Heart left ventricle (tissue), 16 donors: ENCODE measurements around the gene LTBP4. TPM values are rescaled to one million over a fixed set of nuclear protein-coding genes. Genes with fewer than 3 reads are reported as not detected.
A peak's percentile ranks its signal among the peaks of the same experiment; 100 is the strongest.

Experiments
- ATAC-seq, 4 donors: fragments of 200-7000 bp; cut with Tn5 transposase; one replicate each; pipeline ENCODE4 v1.9.1; 2020 to 2022; ENCODE audit warnings: moderate library complexity in 4 of 4, mild to moderate bottlenecking in 3 of 4, moderate number of reproducible peaks in 1 of 4
- DNase-seq, 5 donors: peaks; one replicate each; pipeline ENCODE4 v3.0.0-alpha.2; 2020
- H3K27ac ChIP-seq, 12 donors: fragments of 200-600 bp; sonication (generic) in 4 of 12; one replicate each; pipeline versions ENCODE4 v1.5.0 to v1.8.0; 2016 to 2022; ENCODE audit warnings: mild to moderate bottlenecking in 2 of 12
- H3K27me3 ChIP-seq, 9 donors: fragments of 200-600 bp; sonication (generic) in 2 of 9; one replicate each; pipeline versions ENCODE4 v1.5.1 to v1.8.0; 2016 to 2022; ENCODE audit warnings: mild to moderate bottlenecking in 3 of 9
- H3K36me3 ChIP-seq, 9 donors: fragments of 200-600 bp; sonication (generic) in 2 of 9; one replicate each; pipeline versions ENCODE4 v1.5.0 to v1.8.0; 2018 to 2022; ENCODE audit warnings: mild to moderate bottlenecking in 2 of 9
- H3K4me1 ChIP-seq, 12 donors: fragments of 200-600 bp; sonication (generic) in 4 of 12; one replicate each; pipeline versions ENCODE4 v1.5.0 to v1.8.0; 2016 to 2022; ENCODE audit warnings: mild to moderate bottlenecking in 3 of 12
- H3K4me3 ChIP-seq, 12 donors: fragments of 200-600 bp; sonication (generic) in 4 of 12; one replicate each; pipeline versions ENCODE4 v1.5.0 to v1.8.0; 2017 to 2022; ENCODE audit warnings: mild to moderate bottlenecking in 9 of 12, moderate library complexity in 4 of 12
- H3K9me3 ChIP-seq, 12 donors: fragments of 200-600 bp; sonication (generic) in 4 of 12; one replicate each; pipeline versions ENCODE4 v1.5.0 to v1.8.0; 2016 to 2022; ENCODE audit warnings: mild to moderate bottlenecking in 1 of 12
- CTCF ChIP-seq, 12 donors: fragments of 200-600 bp; sonication (generic) in 4 of 12; IDR thresholded peaks; one replicate each; pipeline versions ENCODE4 v1.5.0 to v1.8.0; 2018 to 2022; ENCODE audit warnings: antibody characterized with exemption in 12 of 12, mild to moderate bottlenecking in 5 of 12
- POLR2A ChIP-seq, 2 donors: fragments of 450-650 bp; IDR thresholded peaks; one replicate each; pipeline ENCODE4 v1.6.1; 2017; ENCODE audit warnings: antibody characterized with exemption in 2 of 2, mild to moderate bottlenecking in 2 of 2, moderate library complexity in 2 of 2
- WGBS, 4 donors: extraction: QIAGEN DNeasy Blood & Tissue Kit in 2 of 4; methylation state at CpG; one replicate each; pipeline versions ENCODE4 v1.1.5 to v1.1.7; 2013 to 2018; 5-methylcytosine and 5-hydroxymethylcytosine counted together
- intact Hi-C, 10 donors: fragments of 100-400 bp; cut with DNase I; formaldehyde crosslinking; loops; one replicate each; pipeline versions ENCODE4 v1.11.1 to v1.14.2; 2022
- polyA plus RNA-seq, 2 donors: library from polyadenylated mRNA; stranded (reverse); fragments of 200-250 nt; gene quantifications; one replicate each; pipeline ENCODE4 v1.2.3, GENCODE V29; 2013
- total RNA-seq, 9 donors: library from RNA; depleted of rRNA in 2 of 9; stranded (reverse); fragments of >200 nt in 2 of 9; fragmentation: NEBNext Ultra II Directional in 3 of 9; extraction: Animal tissue kit (Norgen Biotek cat#: 25700) in 3 of 9; gene quantifications; one replicate each; pipeline versions ENCODE4 v1.1.0 to v1.2.4, GENCODE V29; 2016 to 2023
- donor health status: ischemic (EF 13 %, LVEDD 7.1; RV severe dilation, severe dysfunction).
- donor health status: healthy with polysubstance abuse.
- donor health status: DM: no; HTN: yes; CAD: no.
- donor health status: DM: no; HTN: no; CAD: no.
- donor health status: ischemic (EF 25% LVEDD 6.9; RV normal size, moderate dysfunction).
- donor health status: ischemic (EF 25% LVEDD 5.7; RV mildly dilated, moderate dysfunction).
- donor health status: healthy.
- donor health status: DM: yes; HTN: yes; CAD: no.
- donor health status: ischemic (EF 35%, LVEDD 5.7; RV mildly dilated, moderate dysfunction).
- donor health status: nonischemic (EF 11% LVEDD 7.7; RV severe dilation, severe dysfunction).
- donor health status: DM: yes; HTN: yes; CAD: no.
- donor health status: PGD.
- donor health status: ischemic (EF 29% LVEDD 5.4; RV normal size, mild dysfunction).
- donor health status: nonischemic (EF 23%, LVEDD 6.1; RV moderate dilation, normal function).

LTBP4 gene
- total and polyA plus RNA-seq, 11 donors, result 95.0 to 319 (median 172) TPM

GRCh38 chr19:40585982-40586422 is 15.2 kb upstream of the LTBP4 start:
- Histone ChIP-seq H3K36me3 (peaks cover 0 to 82% (median 38%) of the 10 kb centered on the region in 9 donors), H3K4me1 (peaks cover 0 to 11% (median 0%) of the 10 kb centered on the region in 12 donors), H3K27ac (peak overlapping the region in 1 of 12 donors; percentile 71), H3K27me3 (no peaks in the 10 kb centered on the region), H3K9me3 (no peaks in the 10 kb centered on the region), H3K4me3 (no peak overlapping the region)
- no peak for TF ChIP-seq CTCF (IDR thresholded peaks at IDR 0.05)
- TF ChIP-seq POLR2A (IDR thresholded peaks at IDR 0.05), result no peak
- 92 to 100% (median 97%) methylated on average over 2 of the region's 2 CpGs for WGBS, 4 donors
- intact Hi-C loops, result no loop called here
- ATAC-seq (no peak), DNase-seq (no peak)

GRCh38 chr19:40586611-40587010 is 14.6 kb upstream of the LTBP4 start:
- Histone ChIP-seq H3K36me3 (peaks cover 0 to 82% (median 32%) of the 10 kb centered on the region in 9 donors), H3K4me3 (no peak overlapping the region), H3K4me1 (peaks cover 0 to 11% (median 0%) of the 10 kb centered on the region in 12 donors), H3K27me3 (no peaks in the 10 kb centered on the region), H3K9me3 (no peaks in the 10 kb centered on the region), H3K27ac (no peak overlapping the region)
- ATAC-seq (no peak), DNase-seq (no peak)
- TF ChIP-seq POLR2A (IDR thresholded peaks at IDR 0.05) (no peak), CTCF (IDR thresholded peaks at IDR 0.05) (no peak)
- WGBS, 4 donors, result 96 to 99% (median 97%) methylated on average over 14 of the region's 14 CpGs
- intact Hi-C loops, result no loop called here

GRCh38 chr19:40588110-40588854 is 12.9 kb upstream of the LTBP4 start:
- H3K4me3 ChIP-seq, result no peak overlapping the region
- no peaks in the 10 kb centered on the region for H3K9me3 ChIP-seq
- intact Hi-C loops, result no loop called here
- peaks cover 0 to 11% (median 0%) of the 10 kb centered on the region in 12 donors for H3K4me1 ChIP-seq
- H3K36me3 ChIP-seq, result peaks cover 0 to 66% (median 25%) of the 10 kb centered on the region in 9 donors
- DNase-seq, result no peak
- H3K27me3 ChIP-seq, result no peaks in the 10 kb centered on the region
- 85 to 93% (median 88%) methylated on average over 18 to 19 of the region's 19 CpGs for WGBS, 4 donors
- ATAC-seq, result peak in 1 of 4 donors; percentile 36
- H3K27ac ChIP-seq, result no peak overlapping the region
- no peak for TF ChIP-seq POLR2A (IDR thresholded peaks at IDR 0.05)
- TF ChIP-seq CTCF (IDR thresholded peaks at IDR 0.05), result no peak

GRCh38 chr19:40588926-40589569 is 12.1 kb upstream of the LTBP4 start:
- ATAC-seq (no peak), DNase-seq (no peak)
- Histone ChIP-seq H3K4me3 (no peak overlapping the region), H3K36me3 (peaks cover 0 to 59% (median 22%) of the 10 kb centered on the region in 9 donors), H3K4me1 (peaks cover 0 to 11% (median 0%) of the 10 kb centered on the region in 12 donors), H3K27me3 (no peaks in the 10 kb centered on the region), H3K27ac (no peak overlapping the region), H3K9me3 (no peaks in the 10 kb centered on the region)
- 86 to 92% (median 90%) methylated on average over 8 to 9 of the region's 9 CpGs for WGBS, 4 donors
- TF ChIP-seq CTCF (IDR thresholded peaks at IDR 0.05) (no peak), POLR2A (IDR thresholded peaks at IDR 0.05) (no peak)
- intact Hi-C loops, result no loop called here
